ENCODE results near the gene DHH.
"Not testable (repeated sequence)": the region's sequence is repeated elsewhere in the genome, so short reads cannot be mapped to it uniquely, and the experiment has no call there.

The DHH gene

DNA sequence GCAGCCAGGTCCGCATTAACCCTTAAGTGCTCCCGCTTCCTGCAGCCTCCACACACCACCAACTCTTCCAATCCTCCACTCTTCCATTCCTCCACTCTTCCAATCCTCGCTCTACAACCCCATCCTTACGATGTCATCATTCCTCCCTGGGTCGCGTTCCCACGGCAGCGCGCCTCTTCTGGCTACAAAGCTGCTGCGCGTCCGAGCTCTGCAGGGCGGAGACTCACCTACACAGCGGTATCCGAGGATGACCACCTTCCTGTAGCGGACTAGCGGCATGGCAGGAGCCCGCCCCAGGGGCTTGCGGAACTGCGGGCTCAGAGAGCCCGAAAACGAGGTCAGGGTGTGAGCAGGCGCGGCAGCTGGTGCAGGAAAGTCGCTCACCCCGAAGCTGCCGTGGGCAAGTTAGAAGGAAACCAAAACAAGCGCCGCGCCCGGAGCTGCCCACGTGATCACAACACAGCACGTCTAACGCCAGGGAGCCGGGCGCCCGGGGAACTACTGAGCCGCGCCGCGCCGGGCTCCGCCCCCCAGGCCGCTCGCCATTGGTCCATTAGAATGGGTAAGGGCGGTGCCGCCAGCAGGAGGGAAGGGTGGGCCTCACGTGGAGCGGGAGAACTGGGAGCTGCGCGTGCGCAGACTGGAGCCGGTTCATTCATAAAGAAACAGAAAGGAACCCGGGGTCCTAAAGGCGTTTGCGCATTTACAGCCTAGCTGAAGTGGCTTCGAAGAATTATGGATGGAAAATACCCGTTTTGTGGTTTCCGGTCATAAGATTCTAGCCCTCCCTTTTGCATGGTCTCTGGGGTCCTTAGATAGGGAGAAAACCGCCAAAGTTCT, 24.9 kb downstream of the DHH start, which contains the start of gene RHEBL1:
Gene RHEBL1 (minus strand): TSS at position 473 of the 840 bp plus-strand sequence. CDS start 194 bp downstream, at position 279.
- DNase-seq (ENCODE audit: low read depth), result peak; percentile 96
- peak within 1 kb of the TSS; percentile 90 for H3K4me3 ChIP-seq (replicated peaks; ENCODE audit: low read depth, low read length)
- TF ChIP-seq, protein P1, sequence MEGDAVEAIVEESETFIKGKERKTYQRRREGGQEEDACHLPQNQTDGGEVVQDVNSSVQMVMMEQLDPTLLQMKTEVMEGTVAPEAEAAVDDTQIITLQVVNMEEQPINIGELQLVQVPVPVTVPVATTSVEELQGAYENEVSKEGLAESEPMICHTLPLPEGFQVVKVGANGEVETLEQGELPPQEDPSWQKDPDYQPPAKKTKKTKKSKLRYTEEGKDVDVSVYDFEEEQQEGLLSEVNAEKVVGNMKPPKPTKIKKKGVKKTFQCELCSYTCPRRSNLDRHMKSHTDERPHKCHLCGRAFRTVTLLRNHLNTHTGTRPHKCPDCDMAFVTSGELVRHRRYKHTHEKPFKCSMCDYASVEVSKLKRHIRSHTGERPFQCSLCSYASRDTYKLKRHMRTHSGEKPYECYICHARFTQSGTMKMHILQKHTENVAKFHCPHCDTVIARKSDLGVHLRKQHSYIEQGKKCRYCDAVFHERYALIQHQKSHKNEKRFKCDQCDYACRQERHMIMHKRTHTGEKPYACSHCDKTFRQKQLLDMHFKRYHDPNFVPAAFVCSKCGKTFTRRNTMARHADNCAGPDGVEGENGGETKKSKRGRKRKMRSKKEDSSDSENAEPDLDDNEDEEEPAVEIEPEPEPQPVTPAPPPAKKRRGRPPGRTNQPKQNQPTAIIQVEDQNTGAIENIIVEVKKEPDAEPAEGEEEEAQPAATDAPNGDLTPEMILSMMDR (IDR thresholded peaks at IDR 0.05; ENCODE audit: low read length, missing control alignments), result peak; percentile 16

DNA sequence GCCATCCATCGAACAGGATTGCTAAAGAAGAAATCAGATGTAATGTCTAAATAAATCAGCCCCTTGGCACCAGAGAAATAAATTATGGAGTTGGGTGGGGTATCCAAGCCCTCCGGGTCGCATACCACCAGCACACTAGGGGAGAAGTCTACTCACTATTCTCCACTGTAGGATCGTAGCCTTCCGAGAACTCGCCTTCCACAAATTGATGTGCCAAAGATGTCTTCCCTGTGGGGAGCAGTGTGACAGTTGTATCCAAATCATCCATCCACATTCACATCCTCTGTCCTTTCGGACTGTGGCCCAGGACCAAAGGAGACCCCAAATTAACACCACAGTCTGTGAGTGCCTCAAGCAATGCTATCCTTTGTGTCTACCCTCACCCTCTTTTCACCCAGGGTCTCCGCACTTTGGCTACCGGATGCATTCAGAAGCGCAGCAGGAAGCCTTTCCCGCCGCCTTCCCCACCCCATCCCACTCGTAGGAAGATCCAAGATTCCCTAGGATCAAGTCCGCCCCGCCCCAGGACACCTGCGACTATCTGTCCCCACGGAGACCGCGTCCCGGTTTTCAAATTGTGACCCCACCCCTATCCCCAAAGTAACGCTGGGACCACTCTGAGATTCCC, 25.6 kb downstream of the DHH start:
- peak overlapping the region; percentile 90 for H3K4me3 ChIP-seq (replicated peaks; ENCODE audit: low read depth, low read length)
- TF ChIP-seq, protein P1 (IDR thresholded peaks at IDR 0.05; ENCODE audit: low read length, missing control alignments), result no peak
- no peak for DNase-seq (ENCODE audit: low read depth)

DNA sequence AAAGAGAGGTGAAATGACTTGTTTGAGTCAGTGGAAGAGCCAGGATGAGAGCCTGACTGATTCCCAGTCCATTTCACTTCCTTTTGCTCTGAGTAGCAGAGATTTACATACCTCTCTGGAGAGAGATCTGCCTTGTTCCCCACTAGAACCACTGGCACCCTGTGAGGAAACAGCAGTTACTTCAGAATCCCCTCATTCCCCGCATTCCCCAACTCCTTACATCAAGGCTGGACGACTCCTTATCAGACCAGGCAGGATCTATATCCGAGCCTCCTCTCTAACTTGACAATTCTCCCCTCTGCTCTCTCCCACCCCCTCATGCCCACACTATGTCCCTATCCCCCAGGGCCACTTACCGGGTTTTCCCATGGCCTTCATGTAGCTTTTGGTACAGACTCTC, 28.5 kb downstream of the DHH start:
- H3K4me3 ChIP-seq (replicated peaks; ENCODE audit: low read depth, low read length), result no peak overlapping the region
- TF ChIP-seq, protein P1 (IDR thresholded peaks at IDR 0.05; ENCODE audit: low read length, missing control alignments), result no peak
- no peak for DNase-seq (ENCODE audit: low read depth)

DNA sequence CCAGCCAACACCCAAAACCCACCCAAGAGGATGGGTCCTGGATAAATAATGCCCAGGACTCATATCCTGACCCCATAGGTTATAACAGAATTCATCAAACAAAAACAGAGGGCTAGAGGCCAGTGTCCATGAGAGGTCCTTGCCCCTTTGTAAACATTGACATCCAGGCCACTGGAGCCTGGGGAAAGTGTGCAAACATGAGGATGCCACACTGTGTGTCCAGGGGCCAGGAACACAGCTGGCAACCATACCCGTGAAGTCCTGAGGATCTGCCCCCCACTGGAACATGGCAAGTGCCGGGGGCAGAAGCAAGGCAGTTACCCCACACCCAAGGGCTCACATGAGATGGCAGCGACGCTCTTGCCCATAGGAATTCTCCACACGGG, 29.8 kb downstream of the DHH start:
- TF ChIP-seq, protein P1 (IDR thresholded peaks at IDR 0.05; ENCODE audit: low read length, missing control alignments), result no peak
- no peak overlapping the region for H3K4me3 ChIP-seq (replicated peaks; ENCODE audit: low read depth, low read length)
- DNase-seq (ENCODE audit: low read depth), result no peak

DNA sequence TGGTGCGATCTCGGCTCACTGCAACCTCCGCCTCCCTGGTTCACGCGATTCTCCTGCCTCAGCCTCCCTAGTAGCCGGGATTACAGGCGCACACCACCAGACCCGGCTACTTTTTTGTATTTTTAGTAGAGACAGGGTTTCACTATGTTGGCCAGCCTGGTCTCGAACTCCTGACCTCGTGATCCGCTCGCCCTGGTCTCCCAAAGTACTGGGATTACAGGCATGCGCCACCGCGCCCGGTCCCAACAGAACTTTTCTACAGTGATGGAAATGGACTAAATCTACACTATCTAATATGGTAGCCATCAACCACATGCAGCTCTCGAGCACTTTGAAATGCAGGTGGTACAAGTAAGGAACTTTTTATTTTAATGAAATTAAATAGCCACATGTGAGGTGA, 32.7 kb downstream of the DHH start:
- not testable (repeated sequence) for DNase-seq (ENCODE audit: low read depth); H3K4me3 ChIP-seq (replicated peaks; ENCODE audit: low read depth, low read length)

DNA sequence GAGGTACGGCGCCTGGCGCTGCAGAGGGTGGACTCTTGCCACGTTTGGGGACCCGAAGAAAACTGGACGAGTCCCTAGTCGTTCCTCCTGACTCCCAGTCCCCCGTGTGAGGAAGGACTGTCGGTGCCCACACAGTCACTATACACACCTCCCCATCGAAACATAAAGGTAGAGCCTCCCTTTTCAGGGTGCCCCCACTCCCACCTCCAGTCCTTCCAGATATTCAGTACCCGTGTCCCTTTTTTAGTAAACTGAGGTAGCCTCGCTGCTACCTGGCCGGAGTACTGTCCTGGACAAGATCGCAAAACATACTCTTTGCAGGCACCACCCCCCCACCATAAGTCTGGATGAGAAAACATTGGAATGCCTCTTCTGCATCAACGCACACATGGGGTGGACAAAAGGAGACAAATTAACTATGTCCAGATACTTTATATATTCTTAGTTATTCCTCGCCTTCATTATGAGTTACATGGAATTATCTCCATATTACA, 33.4 kb downstream of the DHH start:
- DNase-seq (ENCODE audit: low read depth), result no peak
- TF ChIP-seq, protein P1 (IDR thresholded peaks at IDR 0.05; ENCODE audit: low read length, missing control alignments), result no peak
- H3K4me3 ChIP-seq (replicated peaks; ENCODE audit: low read depth, low read length), result peak overlapping the region; percentile 87

All from fibroblast of pulmonary artery (primary cell).